Memory B cell (primary cell): Measurements from ENCODE around the gene SCIMP.
"Not testable (repeated sequence)": the region's sequence is repeated elsewhere in the genome, so short reads cannot be mapped to it uniquely, and the experiment has no call there.

Experiments used
- ATAC-seq: fragments of 150-1000 bp; cut with Tn5 transposase; 2 replicates; pipeline ENCODE4 v1.10.0; 2021; ENCODE audit warnings: low read depth, mild to moderate bottlenecking, moderate library complexity
- DNase-seq, 2 donors: peaks; one replicate each; pipeline ENCODE4 v3.0.0; 2022; ENCODE audit warnings: low spot score in 2 of 2
- H3K27ac Mint-ChIP-seq: one replicate; pipeline ENCODE4 v1.8.0; 2022; ENCODE audit warnings: mild to moderate bottlenecking, moderate library complexity, mixed read lengths
- H3K27me3 Mint-ChIP-seq: one replicate; pipeline ENCODE4 v1.8.0; 2022; ENCODE audit warnings: mixed read lengths
- H3K36me3 Mint-ChIP-seq: one replicate; pipeline ENCODE4 v1.8.0; 2022; ENCODE audit warnings: mild to moderate bottlenecking, mixed read lengths
- H3K4me1 Mint-ChIP-seq: one replicate; pipeline ENCODE4 v1.8.0; 2022; ENCODE audit warnings: mixed read lengths
- H3K4me3 Mint-ChIP-seq: one replicate; pipeline ENCODE4 v1.8.0; 2022; ENCODE audit warnings: mild to moderate bottlenecking, moderate library complexity, mixed read lengths
- H3K9me3 Mint-ChIP-seq: one replicate; pipeline ENCODE4 v1.8.0; 2022; ENCODE audit warnings: mixed read lengths

SCIMP gene

GRCh38 chr17:5184288-5184687, 50.4 kb downstream of the SCIMP start:
- Mint-ChIP-seq H3K4me1 (peaks cover 3% of the 10 kb centered on the region), H3K27ac (no peak overlapping the region), H3K36me3 (peaks cover 32% of the 10 kb centered on the region), H3K4me3 (no peak overlapping the region), H3K27me3 (no peaks in the 10 kb centered on the region), H3K9me3 (peaks cover 18% of the 10 kb centered on the region)
- ATAC-seq = no peak
- DNase-seq = no peak

- DNase-seq = no peak
- H3K27me3 Mint-ChIP-seq = no peaks in the 10 kb centered on the region
- peaks cover 3% of the 10 kb centered on the region for H3K4me1 Mint-ChIP-seq
- ATAC-seq = no peak
- no peak overlapping the region for H3K4me3 Mint-ChIP-seq
- H3K36me3 Mint-ChIP-seq = peaks cover 33% of the 10 kb centered on the region
- H3K27ac Mint-ChIP-seq = peak overlapping the region; percentile 42
- peaks cover 18% of the 10 kb centered on the region for H3K9me3 Mint-ChIP-seq
These were observed 51.3 kb downstream of the SCIMP start for GRCh38 chr17:5183410-5183793.

- peaks cover 3% of the 10 kb centered on the region for H3K4me1 Mint-ChIP-seq
- no peak overlapping the region for H3K4me3 Mint-ChIP-seq
- peaks cover 28% of the 10 kb centered on the region for H3K36me3 Mint-ChIP-seq
- DNase-seq = no peak
- H3K9me3 Mint-ChIP-seq = peaks cover 15% of the 10 kb centered on the region
- H3K27me3 Mint-ChIP-seq = no peaks in the 10 kb centered on the region
- ATAC-seq = no peak
- peak overlapping the region; percentile 42 for H3K27ac Mint-ChIP-seq
These were observed 51.9 kb downstream of the SCIMP start for GRCh38 chr17:5182597-5183409.

DNA sequence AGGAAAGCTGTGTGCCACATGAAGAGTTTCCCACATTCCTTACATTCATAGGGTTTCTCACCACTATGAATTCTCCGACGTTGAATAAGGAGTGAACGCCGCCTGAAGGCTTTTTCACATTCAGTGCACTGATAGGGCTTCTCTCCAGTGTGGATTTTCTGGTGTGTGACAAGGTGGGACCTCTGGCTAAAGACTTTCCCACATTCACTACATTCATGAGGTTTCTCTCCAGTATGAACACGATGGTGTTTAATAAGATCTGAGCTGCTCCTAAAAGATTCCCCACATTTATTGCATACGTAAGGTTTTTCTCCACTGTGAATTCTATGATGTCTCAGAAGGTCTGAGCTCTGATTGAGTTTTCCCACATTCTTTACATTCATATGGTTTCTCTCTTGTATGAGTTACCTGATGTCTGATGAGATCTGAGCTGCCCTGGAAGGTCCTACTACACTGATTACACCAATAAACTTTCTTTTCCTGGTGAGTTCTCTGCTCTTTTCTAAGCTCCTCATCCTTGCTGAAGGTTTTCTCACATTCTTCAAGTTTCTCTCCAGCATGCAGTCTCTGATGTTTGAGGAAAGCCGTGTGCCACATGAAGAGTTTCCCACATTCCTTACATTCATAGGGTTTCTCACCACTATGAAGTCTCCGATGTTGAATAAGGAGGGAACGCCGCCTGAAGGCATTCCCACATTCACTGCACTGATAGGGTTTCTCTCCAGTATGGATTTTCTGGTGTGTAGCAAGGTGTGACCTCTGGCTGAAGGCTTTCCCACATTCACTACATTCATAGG, 53.0 kb downstream of the SCIMP start:
- peaks cover 11% of the 10 kb centered on the region for H3K9me3 Mint-ChIP-seq
- H3K4me1 Mint-ChIP-seq = no peaks in the 10 kb centered on the region
- H3K4me3 Mint-ChIP-seq = no peak overlapping the region
- H3K27ac Mint-ChIP-seq = peak overlapping the region; percentile 31
- ATAC-seq (no peak), DNase-seq (no peak)
- H3K27me3 Mint-ChIP-seq = no peaks in the 10 kb centered on the region
- peaks cover 23% of the 10 kb centered on the region for H3K36me3 Mint-ChIP-seq

- Mint-ChIP-seq H3K36me3 (peaks cover 32% of the 10 kb centered on the region), H3K4me1 (no peaks in the 10 kb centered on the region), H3K27me3 (no peaks in the 10 kb centered on the region), H3K27ac (no peak overlapping the region), H3K4me3 (no peak overlapping the region), H3K9me3 (peaks cover 10% of the 10 kb centered on the region)
- ATAC-seq (no peak), DNase-seq (no peak)
These were observed 55.7 kb downstream of the SCIMP start for GRCh38 chr17:5179003-5179402.

DNA sequence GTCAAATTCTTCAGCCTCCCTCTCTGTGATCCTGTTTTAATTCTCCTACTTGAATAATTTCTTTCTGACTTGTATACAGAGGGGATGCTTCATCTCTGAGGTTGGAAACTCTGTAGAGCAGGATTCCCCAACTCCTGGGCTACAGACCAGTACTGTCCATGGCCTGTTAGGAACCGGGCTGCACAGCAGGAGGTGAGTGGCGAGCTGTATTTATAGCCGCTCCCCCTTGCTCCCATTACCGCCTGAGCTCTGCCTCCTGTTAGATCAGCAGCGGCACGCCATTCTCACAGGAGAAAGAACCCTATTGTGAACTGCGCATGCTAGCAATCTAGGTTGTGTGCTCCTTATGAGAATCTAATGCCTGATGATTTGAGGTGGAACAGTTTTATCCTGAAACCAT, 59.6 kb downstream of the SCIMP start:
- ATAC-seq, H3K4me3 Mint-ChIP-seq, H3K27ac Mint-ChIP-seq, H3K27me3 Mint-ChIP-seq, DNase-seq, H3K4me1 Mint-ChIP-seq, H3K9me3 Mint-ChIP-seq: not testable (repeated sequence)
- H3K36me3 Mint-ChIP-seq = peaks cover 24% of the 10 kb centered on the region

DNA sequence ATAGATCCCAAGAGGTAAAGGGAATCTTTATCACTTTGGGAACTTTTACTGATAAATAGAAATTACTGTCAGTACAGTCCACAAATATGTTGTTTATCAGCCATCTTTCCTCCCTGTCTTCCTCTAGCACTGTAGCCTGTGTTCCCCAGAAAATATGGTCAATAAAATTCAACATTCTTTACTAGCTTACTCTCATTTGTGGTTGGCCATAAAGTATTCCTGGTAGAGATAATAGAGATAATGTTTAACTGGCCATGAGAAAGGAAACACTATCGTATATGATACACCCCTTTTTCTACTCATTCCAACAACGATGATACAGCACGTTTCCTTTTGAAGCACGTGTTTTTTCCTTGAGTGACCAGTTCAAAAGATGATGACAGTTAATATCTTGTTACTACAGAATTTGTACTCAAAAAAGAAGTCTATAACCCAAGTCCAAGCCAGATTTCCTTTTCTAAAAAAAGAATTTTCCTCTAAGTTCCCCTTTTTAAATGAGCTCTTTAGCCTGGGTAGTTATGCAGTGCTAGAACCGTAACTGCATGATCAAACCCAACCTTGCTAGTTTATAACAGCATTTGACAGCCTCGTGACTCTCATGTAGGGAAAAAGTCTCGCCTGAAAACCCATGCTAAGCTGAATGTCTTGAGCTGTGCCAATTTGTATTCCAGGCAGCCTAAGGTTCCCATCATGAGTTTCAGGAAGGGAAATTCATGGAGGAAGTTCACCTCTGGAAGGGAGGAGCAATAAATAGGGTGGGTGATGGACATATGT, 68.7 kb downstream of the SCIMP start:
- not testable (repeated sequence) for H3K9me3 Mint-ChIP-seq, H3K36me3 Mint-ChIP-seq, H3K27me3 Mint-ChIP-seq, DNase-seq
- peaks cover 13% of the 10 kb centered on the region for H3K4me1 Mint-ChIP-seq
- peak overlapping the region; percentile 33 for H3K4me3 Mint-ChIP-seq
- H3K27ac Mint-ChIP-seq = peak overlapping the region; percentile 67
- peak; percentile 65 for ATAC-seq

DNA sequence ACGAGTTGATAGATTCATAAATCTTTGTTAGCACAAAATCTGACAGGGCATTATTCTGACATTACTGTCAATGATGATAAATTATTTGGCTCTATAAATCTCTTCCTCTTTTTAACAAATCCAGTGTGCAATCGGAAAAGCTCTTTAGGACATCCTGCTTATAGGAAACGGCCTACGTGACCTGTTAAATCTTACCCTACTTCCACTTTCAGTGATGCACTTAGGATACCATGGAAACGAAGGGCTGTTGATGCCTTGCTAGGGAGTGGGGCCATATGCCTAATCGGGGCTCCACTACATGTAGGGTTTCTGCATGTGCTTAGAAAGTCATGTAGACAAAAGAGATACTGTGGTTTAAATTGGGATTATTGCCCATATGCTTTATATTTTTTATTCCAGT, 70.2 kb downstream of the SCIMP start:
- Mint-ChIP-seq H3K4me1 (peaks cover 13% of the 10 kb centered on the region), H3K4me3 (no peak overlapping the region), H3K27ac (no peak overlapping the region), H3K36me3 (no peaks in the 10 kb centered on the region), H3K9me3 (no peaks in the 10 kb centered on the region), H3K27me3 (no peaks in the 10 kb centered on the region)
- ATAC-seq (no peak), DNase-seq (no peak)

- H3K27me3 Mint-ChIP-seq, H3K36me3 Mint-ChIP-seq, ATAC-seq, H3K4me3 Mint-ChIP-seq, H3K9me3 Mint-ChIP-seq, H3K27ac Mint-ChIP-seq, DNase-seq: not testable (repeated sequence)
- peaks cover 10% of the 10 kb centered on the region for H3K4me1 Mint-ChIP-seq
These were observed 72.9 kb downstream of the SCIMP start for GRCh38 chr17:5161793-5162192.

- not testable (repeated sequence) for H3K36me3 Mint-ChIP-seq, H3K9me3 Mint-ChIP-seq, DNase-seq, H3K4me1 Mint-ChIP-seq, H3K27me3 Mint-ChIP-seq, H3K4me3 Mint-ChIP-seq, ATAC-seq, H3K27ac Mint-ChIP-seq
These were observed 74.0 kb downstream of the SCIMP start for GRCh38 chr17:5160702-5161101.
